IPS-11a (cell line): ENCODE data around the gene ARG2.

Source experiments
- H3K4me3 ChIP-seq: one replicate; pipeline ENCODE4 v1.5.1; 2013; ENCODE audit warnings: low read depth, low read length, control low read depth

ARG2 gene

DNA sequence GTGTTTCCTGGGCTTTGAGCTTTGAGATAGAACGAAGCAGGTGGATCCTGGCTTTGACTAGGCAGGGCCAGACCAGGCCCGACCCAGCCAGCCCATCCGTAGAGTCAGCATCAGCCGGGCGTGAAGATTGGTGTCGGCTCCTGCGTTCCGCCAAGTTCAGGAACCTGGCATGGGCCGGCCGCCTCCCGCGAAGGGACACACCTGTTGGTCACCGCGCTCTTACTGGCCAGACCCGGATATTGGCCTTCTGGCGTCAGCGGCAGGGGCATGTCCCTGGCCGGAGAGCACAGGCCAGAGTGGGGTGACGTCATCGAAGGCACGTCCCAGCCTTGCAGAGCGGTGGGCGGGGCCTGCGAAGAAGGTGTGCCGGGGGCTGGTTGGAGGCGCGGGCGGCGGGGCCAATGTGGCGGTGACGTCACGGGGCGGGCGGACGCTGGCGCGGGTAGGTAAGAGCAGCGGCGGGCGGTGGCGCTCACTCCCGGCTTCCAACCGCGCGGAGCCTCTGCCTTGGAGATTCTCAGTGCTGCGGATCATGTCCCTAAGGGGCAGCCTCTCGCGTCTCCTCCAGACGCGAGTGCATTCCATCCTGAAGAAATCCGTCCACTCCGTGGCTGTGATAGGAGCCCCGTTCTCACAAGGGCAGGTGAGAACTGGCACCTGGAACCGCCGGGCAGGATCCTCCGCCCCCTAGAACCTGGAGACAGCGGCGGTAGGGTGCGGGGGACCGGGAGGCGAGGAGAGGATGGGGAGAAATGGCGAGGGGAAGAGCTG, at the start of gene ARG2:
Gene ARG2 (plus strand): TSS at position 475 of the 771 bp plus-strand sequence. CDS start 58 bp downstream, at position 533.
- peak within 1 kb of the TSS; percentile 81 for H3K4me3 ChIP-seq

DNA sequence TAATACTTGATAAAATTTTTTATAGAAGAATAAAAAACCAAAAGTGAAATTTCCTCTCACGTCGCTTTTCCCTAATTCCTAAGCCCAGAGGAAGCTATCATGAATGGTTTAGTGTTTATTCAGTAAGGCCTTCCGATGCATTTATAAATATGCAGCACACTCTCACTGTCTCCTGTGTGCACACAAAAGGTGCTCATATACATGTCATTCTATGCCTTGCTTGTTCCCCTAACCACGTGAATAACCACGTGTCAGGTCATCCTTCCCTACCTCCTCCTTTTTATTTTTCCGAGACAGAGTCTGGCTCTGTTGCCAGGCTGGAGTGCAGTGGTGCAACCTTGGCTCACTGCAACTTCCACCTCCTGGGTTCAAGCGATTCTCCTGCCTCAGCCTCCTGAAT, 49.3 kb upstream of the ARG2 start:
- no peak overlapping the region for H3K4me3 ChIP-seq

DNA sequence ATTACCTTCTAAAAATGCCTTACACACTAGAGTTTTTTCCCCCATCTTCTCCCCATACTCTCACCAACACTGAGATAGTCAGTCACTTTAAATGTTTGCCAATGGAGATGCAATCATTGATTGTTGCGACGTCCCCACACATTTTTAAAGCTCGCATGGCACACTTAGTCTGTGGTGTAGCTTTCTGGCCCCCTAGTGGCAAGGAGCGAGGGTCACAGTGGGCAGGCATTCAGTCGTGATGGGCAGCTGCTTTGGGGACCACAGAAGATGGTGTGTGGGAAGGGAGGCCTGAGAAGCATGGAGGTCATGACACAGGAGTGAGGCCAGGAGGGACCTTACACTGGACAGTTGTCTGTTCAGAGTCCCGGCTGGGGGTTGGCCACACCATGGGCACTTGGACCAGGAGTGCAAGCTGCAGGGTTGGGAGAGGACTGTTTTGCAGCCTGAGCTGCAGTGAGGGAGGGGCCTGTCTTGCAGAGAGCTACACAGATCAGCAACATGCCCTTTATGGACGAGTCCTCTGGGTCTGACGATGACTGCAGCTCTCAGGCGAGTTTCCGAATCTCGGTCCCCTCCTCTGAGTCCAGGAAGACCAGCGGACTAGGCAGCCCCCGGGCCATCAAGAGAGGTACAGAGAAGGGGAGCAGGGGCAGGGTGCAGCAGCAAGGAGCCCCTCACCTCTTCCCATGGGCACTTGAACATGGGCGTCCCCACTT, 48.3 kb upstream of the ARG2 start:
- H3K4me3 ChIP-seq: no peak overlapping the region

DNA sequence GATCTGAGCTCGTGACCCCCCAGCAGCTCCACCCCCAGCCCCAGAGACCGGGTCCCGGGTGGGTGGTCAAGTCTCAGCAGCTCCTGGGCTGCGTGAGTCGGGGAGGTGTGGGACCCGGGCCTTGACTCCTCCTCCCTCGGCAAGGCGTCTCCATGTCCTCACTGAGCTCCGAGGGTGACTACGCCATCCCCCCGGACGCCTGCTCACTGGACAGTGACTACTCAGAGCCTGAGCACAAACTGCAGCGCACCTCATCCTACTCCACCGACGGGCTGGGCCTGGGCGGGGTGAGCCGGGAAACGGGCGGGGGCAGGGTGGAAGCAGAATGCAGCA, 47.8 kb upstream of the ARG2 start:
- no peak overlapping the region for H3K4me3 ChIP-seq

DNA sequence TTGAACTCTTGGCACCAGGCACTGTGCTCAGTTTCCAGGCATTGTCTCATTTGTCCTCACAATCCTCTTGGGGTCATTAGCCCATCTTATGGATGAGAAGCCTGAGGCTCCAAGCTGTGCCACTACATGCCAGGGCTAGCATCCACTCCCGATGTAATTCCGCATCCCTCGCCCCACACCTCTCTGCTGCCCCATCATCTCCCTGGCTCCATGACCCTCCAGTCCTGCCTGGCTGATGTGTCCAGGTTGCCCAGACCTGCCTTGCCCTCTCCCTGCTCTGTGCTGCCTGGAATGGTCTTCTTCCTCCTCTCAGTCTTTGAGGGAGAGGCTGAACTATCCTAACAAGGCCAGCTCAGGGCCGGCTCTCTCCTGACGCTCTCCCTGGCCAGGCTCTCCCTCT, 47.1 kb upstream of the ARG2 start:
- H3K4me3 ChIP-seq: no peak overlapping the region

DNA sequence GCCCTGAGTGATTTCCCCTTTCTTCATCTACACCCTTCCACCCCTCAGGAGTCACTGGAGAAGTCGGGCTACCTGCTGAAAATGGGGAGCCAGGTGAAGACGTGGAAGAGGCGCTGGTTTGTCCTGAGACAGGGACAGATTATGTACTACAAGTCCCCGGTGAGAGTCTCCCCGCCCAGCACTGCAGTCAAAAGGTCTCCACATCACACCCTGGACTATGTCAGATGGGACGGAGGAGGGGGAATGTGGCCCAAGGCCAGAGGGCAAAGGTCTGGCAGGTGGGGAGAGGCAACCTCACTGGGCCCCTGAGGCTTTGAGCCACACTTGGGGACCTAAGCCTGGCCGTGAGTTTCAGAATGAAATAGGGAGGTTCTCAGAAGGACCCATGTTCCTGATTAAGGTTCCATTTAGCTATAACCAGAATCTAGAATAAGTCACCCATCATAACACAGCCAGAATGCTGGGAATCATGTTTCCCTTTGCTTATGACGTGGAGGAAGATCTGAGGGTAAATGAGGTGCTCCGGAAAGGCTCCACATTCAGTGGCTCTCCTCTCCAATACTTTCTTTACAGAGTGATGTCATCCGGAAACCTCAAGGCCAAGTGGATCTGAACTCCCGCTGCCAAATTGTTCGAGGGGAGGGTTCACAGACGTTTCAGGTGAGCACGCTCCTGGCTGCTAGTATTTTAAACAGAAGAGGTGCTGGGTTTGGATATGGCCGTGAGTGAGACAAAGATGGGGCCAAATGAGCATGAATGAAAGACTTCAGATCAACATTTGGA, 46.3 kb upstream of the ARG2 start:
- no peak overlapping the region for H3K4me3 ChIP-seq

DNA sequence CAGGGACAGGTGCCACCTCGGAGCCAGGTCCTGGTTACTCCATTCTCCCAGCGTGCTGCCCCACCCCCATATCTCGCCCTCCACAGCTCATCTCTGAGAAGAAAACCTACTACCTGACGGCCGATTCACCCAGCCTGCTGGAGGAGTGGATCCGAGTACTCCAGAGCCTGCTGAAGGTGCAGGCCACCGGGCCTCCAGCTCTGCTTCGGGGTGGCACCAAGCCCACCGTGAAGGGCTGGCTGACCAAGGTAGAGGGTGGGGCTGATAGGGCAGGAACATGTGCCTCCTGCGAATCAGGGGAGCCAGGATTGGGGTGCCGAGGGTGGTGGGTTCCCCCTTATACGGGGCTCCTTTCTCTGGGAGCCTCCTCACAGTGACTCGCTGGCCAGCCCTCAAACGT, 45.6 kb upstream of the ARG2 start:
- H3K4me3 ChIP-seq: no peak overlapping the region

DNA sequence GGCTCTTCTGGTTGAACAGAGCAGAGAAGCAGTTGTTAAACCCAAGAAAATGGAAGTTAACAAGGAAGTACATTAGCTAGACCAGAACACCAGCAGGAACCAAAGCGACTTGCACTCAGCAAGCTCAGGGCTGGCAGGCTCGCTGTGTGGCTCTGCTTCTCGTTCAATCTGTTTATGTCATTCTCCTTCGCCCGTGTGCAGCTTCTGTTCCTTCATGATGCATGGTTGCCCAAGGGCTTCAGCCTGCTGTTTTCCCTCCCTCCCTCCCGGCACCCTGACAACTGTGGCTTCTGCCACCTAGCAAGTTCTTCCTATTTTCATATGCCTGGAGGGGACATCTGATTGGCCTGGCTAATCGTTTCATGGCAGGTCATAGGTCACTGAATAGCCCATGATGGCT, 44.9 kb upstream of the ARG2 start:
- H3K4me3 ChIP-seq: no peak overlapping the region

DNA sequence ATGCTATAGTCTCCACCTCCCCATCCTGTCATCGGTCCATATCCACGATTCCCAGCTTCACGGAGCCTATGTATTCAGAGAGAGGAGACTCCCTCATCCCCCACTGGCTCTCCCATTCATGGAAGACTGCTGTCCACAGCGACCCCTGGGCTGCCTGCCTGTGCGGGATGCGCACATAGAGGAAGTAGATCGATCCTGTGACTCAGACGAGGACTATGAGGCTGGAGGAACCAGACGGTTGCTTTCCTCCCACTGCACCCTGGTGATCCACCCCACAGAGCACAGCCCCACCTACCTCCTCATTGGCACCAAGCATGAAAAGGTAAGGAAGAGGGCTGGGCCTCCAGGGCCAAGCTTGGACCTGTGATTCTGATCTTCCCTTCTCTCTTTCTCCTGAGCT, 44.0 kb upstream of the ARG2 start:
- H3K4me3 ChIP-seq: no peak overlapping the region

DNA sequence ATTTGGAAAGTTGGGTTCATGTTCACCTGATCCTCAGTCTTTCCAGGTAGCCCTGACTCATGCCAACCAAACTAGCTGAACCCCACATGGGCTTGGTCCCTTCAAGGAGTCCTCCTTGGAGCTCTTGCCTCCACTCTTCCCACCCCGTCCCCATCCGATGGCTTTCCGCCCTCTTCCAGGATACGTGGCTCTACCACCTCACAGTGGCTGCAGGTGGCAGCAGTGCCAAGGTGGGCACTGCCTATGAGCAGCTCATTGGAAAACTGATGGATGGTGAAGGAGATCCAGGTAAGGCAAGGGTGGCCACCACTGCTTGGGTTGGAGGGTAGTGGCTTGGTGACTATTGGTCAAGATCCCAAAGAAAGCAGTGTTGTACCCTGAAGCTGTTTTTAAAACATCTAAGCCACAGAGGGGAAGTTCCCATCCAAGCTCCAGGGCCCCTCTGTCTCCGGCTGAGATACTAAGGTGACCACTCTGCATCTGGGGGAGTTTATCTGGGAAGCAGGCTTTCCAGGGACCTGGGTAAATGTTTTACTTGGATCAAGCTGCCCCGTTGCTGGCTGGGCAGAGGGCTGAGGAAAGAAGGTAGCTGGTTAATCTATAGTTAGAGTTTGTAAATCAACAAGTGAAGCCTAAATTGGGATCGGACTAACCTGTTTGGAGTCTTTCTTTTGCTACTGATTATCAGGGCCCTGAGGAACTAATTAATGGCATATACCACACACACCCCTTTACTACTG, 43.3 kb upstream of the ARG2 start:
- H3K4me3 ChIP-seq: no peak overlapping the region

DNA sequence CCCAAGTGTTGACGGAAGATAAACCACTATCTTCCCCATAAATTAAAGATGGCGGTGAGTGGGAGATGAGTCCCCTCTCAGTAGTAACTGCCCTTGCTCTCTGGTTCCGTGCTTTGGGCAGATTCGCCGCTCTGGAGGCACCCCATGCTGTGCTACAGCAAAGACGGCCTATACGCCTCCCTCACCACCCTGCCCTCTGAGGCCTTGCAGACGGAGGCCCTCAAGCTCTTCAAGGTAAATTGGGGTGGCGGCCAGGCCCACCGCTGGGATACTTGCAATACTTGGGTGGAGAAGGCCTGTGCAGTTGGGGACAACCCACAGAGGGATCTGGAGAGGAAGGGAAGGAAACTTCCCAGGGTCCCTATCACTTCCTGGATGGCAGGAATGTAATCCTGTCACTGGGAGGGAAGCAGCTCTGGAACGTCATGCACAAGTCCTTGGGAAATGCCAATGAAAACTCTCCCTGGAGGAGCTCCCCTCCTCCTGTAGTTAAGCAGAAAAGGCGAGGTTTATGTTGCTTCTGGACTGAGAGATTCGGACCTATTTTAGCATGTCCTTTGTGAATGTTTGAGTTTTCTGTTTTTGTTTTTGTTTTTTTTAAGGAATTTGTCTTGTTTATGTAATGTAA, 42.4 kb upstream of the ARG2 start:
- no peak overlapping the region for H3K4me3 ChIP-seq

DNA sequence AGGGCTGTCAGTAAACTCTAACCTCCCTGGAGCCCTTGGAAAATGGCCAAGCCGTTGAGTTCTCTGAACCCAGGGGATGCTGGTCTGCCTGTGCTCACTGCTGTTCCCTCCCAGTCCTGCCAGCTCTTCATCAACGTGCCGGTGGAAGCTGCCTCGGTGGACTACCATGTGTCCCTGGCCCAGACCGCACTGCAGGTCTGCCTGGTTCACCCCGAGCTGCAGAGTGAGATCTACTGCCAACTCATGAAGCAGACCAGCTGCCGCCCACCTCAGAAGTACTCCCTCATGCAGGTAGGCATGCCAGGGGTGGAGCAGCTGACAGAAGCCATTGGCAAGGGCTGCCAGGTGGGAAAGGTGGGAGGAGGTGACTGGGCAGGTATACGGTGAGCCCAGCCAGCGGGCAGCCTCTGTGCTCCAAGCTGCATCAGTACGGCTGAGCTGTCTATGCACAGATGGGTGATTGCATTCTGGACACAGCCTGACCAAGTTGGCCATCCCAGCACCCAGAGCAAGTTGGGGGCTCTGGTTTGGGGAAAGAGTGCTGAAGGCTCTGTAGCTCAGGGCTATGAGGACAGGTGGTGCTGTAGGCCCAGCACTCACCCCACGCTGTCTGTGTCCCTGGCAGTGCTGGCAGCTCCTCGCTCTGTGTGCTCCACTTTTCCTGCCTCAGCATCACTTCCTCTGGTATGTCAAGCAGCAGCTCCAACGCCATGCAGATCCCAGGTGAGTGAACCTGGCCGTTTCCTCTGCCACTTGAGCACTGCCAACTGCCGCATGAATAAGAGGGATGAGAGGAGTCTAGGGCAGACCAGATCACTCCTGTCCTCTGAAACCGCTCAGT, 41.6 kb upstream of the ARG2 start:
- no peak overlapping the region for H3K4me3 ChIP-seq

DNA sequence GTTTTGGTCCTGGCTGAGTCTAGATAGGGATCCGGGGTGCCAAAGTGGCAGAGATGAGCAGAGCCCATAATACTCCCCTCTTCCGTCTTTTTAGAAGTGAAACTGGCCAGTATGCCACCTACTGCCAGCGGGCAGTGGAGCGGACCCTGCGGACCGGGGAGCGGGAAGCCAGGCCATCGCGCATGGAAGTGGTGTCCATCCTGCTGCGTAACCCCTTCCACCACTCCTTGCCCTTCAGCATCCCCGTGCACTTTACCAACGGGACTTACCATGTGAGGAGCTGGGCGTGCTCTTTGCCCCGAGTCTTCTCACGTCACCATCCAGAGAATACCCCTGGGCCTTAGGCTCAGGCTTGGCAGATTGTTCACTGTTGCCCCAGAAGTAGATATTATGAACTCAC, 40.7 kb upstream of the ARG2 start:
- no peak overlapping the region for H3K4me3 ChIP-seq

DNA sequence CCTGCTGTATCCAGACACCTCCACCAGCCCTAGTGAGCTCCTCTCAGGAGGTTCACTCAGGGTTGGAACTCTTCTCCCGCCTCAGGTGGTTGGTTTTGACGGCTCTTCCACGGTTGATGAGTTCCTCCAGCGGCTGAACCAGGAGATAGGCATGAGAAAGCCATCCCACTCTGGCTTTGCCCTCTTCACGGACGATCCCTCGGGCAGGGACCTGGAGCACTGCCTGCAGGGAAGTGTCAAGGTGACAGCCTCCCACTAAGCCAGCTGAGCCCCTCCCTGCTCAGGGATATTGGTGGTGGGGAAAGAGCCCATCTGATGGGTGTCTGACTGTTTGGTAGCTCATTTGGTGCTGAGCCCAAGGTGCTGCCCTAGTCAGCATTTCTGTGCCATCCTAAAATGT, 40.1 kb upstream of the ARG2 start:
- H3K4me3 ChIP-seq: no peak overlapping the region

DNA sequence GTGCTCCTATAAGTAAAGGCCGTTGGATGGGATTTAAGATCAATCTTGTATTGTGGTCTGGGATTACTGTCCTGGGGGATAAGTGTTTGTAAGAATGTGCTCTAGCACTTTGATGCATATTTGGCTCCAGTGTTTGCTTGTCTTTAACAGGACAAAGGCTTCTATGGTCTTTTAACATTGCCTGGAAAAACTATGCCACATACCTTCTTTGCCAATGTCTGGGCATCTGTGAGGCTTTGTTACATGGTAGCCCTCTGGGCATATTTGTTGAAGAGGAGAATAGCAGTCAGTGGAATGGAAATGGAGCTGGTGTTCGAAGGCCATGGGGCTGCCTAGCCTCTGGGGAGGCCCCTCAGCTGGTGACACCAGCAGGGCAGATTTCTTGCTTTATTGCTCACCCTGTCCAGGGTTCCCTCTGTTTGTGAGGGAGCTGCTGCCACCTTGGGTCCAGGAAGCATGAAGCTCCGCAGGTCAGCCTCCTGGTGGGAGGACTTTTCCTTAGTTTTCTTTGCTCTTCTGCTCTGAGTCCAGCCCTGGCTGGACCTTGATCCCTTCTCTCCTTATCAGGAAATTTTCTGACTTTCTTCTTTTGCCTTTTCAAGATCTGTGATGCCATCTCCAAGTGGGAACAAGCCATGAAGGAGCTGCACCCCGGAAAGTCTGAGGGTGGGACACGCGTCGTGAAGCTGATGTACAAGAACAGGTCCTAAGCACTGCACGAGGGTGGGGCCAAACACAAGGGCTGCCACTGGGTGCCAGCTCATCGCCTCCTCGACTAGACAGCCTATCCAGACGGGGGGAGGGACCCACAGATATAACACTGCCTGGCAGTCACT, 39.2 kb upstream of the ARG2 start:
- no peak overlapping the region for H3K4me3 ChIP-seq

DNA sequence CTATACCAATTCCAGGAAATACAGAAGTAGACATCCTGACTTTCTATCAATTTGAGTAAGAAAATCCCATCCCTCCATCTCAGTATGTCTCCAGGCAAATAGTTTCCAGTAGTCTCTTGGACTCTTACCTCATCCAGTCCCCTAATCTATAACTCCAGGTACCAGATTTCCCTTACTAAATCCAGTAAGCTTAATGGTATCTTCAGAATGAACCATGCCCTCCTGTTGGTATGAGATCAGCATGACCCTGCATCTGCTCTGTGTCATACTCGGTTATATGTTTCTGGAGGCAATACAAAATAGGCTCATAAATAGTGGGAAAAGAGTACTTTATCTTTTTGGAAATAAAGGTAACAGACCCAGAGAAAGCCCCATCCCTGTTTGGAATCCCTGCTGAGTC, 38.1 kb upstream of the ARG2 start:
- no peak overlapping the region for H3K4me3 ChIP-seq

DNA sequence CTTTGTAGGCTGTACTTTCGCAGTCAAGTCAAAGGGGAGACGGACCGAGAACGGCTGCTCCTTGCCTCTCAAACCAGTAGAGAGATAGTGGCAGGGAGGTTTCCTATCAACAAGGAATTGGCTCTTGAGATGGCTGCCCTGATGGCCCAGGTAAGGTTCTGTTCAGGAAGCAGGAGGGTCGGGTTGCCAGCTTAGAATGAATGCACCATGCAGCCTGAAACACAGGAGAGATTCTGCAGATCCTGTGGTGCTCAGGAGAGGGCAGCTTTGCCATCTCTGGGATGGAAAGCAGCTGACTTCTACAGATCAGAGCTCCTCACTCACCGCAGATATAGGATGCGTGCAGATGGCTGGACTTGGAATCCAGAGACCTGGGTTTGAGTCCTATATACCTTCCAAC, 37.7 kb upstream of the ARG2 start:
- H3K4me3 ChIP-seq: no peak overlapping the region

DNA sequence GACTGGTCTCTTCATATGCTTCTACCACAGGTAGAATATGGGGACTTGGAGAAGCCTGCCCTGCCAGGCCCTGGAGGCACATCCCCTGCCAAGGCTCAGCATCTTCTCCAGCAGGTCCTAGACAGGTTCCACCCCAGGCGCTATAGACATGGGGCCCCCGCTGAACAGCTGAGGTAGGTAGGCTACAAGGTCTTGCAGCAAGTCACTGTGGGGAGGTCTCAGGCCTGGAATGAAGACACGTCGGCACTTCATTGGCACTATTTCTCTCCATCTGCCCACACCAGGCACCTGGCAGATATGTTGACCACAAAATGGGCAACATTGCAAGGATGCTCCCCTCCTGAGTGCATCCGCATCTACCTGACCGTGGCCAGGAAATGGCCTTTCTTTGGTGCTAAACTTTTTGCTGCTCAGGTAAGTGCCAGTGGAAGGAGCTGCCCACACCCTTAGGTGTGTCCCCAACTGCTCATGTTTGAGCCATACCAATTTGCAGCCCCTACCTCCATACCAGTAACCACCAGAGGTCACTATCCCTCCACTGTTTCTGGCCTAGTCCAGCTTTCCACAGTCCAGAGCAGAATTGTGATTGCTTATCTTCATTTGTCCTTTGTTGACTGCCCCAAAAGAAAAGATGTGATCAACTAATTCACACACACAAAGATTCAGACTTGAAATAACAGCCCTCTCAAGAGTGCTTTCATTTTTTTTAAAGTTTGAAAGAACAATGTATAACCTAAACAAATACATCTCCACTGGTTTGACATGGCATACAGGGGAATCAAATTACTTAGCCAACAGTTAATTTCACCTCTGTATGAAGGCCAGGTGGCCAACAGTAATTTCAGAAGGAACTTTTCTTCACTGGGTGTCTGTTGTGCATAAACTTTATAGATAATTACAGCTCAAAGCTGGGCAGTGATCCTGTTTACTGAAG, 35.7 kb upstream of the ARG2 start:
- no peak overlapping the region for H3K4me3 ChIP-seq
